H1 (cell line): Measurements from ENCODE around the gene TMEM151A. TPM values are rescaled to one million over a fixed set of nuclear protein-coding genes. Genes with fewer than 3 reads are reported as not detected.

ENCODE experiments used
- TAF7 ChIP-seq: optimal IDR thresholded peaks from 2 replicates; pipeline ENCODE3; 2011; ENCODE audit warnings: low read depth, mild to moderate bottlenecking, inconsistent platforms, low read length, moderate library complexity, borderline replicate concordance
- polyA plus RNA-seq, 7 experiments: library from polyadenylated mRNA; depleted of rRNA in 3 of 7; stranded (reverse) in 5 of 7; unstranded in 2 of 7; fragments of >200 nt in 5 of 7; fragments of 200-250 nt in 2 of 7; gene quantifications; 1 replicate in 5 of 7; 2 replicates in 1 of 7; 4 replicates in 1 of 7; pipeline versions ENCODE4 v1.2.1 to v1.2.3, GENCODE V29; 2011 to 2013; ENCODE audit warnings: missing spikeins in 2 of 7, mixed read lengths in 2 of 7
- total RNA-seq: library from RNA; stranded (reverse); fragmentation: NEBNext Ultra II Directional; extraction: Animal tissue kit (Norgen Biotek cat#: 25700); gene quantifications from 2 replicates; pipeline ENCODE4 v1.2.1, GENCODE V29; 2021
- TF ChIP-seq, protein P1 (sequence below), 3 experiments: IDR thresholded peaks; 1 replicate in 2 of 3; 2 replicates in 1 of 3; pipeline versions ENCODE4 v1.5.1 to v1.6.1; 2011; ENCODE audit warnings: low read length in 3 of 3, mild to moderate bottlenecking in 3 of 3, inconsistent platforms in 2 of 3, low read depth in 1 of 3, moderate library complexity in 1 of 3; ENCODE audit not compliant: insufficient read depth in 1 of 3; ENCODE audit errors: control extremely low read depth in 1 of 3

Gene TMEM151A
- total and polyA plus RNA-seq, 2 of the 8 experiments (the other 6 are each of a cell fraction or from before 2014, with no cell fraction given), result 3.2 TPM

DNA sequence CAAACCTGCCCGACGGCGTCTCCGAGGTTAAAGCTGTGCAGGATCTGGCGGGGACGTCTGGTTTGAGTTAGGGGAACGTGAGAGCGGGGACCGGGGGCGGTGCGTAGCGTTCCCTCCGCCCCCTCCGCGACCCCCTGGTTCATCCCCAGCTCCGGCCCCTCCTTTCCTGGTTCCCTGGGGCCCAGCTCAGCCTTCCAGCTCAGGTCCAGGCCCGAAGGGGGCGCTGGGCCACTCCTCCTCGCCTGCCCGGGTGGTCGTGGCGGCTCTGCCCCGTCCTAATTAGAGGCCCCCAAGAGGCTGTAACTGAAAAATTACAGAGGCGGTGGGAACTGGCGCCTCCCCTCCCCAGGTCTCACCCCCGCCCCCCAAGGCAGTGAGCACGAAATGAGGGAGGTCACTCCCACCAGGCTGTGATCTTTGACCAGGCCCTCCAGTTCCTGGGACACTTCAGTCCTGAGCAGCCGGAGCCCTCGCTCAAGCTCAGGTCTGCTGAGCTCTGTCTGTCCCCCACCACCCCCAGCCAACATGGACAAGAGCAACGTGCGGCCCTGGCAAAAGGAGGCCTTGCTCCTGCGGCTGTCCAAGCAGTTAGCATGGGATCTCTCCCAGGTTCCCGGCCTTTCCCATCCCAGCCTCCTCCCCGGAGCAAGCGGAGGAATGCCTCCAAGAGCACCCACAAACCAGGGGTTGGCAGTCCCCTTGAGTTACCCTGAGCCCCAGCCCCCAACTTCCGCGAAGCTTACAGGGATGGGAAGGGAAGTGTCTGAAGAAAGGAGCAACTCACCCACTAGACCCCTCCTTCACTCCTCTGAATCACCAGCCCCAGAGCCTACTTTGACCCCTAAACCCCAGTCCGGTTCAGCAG is 21.9 kb downstream of the TMEM151A start (continued):
- TF ChIP-seq, protein P1, sequence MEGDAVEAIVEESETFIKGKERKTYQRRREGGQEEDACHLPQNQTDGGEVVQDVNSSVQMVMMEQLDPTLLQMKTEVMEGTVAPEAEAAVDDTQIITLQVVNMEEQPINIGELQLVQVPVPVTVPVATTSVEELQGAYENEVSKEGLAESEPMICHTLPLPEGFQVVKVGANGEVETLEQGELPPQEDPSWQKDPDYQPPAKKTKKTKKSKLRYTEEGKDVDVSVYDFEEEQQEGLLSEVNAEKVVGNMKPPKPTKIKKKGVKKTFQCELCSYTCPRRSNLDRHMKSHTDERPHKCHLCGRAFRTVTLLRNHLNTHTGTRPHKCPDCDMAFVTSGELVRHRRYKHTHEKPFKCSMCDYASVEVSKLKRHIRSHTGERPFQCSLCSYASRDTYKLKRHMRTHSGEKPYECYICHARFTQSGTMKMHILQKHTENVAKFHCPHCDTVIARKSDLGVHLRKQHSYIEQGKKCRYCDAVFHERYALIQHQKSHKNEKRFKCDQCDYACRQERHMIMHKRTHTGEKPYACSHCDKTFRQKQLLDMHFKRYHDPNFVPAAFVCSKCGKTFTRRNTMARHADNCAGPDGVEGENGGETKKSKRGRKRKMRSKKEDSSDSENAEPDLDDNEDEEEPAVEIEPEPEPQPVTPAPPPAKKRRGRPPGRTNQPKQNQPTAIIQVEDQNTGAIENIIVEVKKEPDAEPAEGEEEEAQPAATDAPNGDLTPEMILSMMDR (IDR thresholded peaks at IDR 0.05; ENCODE audit: control extremely low read depth in 1 of 3, insufficient read depth in 1 of 3, low read depth in 1 of 3, low read length in 3 of 3), result peak in 2 of 3 experiments; percentile 48 to 62; a peak in 3 of 4 replicates
- peak; percentile 7 for TF ChIP-seq TAF7
